Activated naive CD8-positive, alpha-beta T cell treated with anti-CD3 and anti-CD28 coated beads, Interleukin-2, amount 50 U/mL, for 24 hours (primary cell): Measurements from ENCODE around the gene ITGB3.

Experiments used
- ATAC-seq: fragments of 150-1000 bp; cut with Tn5 transposase; one replicate; pipeline ENCODE4 v1.10.0; 2021
- DNase-seq: peaks from one replicate; pipeline ENCODE4 v3.0.0; 2021
- H3K27ac Mint-ChIP-seq: one replicate; pipeline ENCODE4 v1.8.0; 2021; ENCODE audit warnings: mild to moderate bottlenecking, mixed read lengths
- H3K27me3 Mint-ChIP-seq: one replicate; pipeline ENCODE4 v1.8.0; 2021; ENCODE audit warnings: mixed read lengths
- H3K36me3 Mint-ChIP-seq: one replicate; pipeline ENCODE4 v1.8.0; 2021; ENCODE audit warnings: low read depth, mixed read lengths
- H3K4me1 Mint-ChIP-seq: one replicate; pipeline ENCODE4 v1.8.0; 2021; ENCODE audit warnings: mixed read lengths
- H3K4me3 Mint-ChIP-seq: one replicate; pipeline ENCODE4 v1.8.0; 2021; ENCODE audit warnings: mild to moderate bottlenecking, moderate library complexity, mixed read lengths
- H3K9me3 Mint-ChIP-seq: one replicate; pipeline ENCODE4 v1.8.0; 2021; ENCODE audit warnings: mixed read lengths

The ITGB3 gene

GRCh38 chr17:47270946-47271705 is 17.5 kb downstream of the ITGB3 start:
- no peaks in the 10 kb centered on the region for H3K36me3 Mint-ChIP-seq
- DNase-seq (no peak), ATAC-seq (no peak)
- no peaks in the 10 kb centered on the region for H3K27me3 Mint-ChIP-seq
- H3K27ac Mint-ChIP-seq, result no peak overlapping the region
- H3K9me3 Mint-ChIP-seq, result peaks cover 9% of the 10 kb centered on the region
- no peak overlapping the region for H3K4me3 Mint-ChIP-seq
- H3K4me1 Mint-ChIP-seq, result peaks cover 1% of the 10 kb centered on the region

- no peak overlapping the region for H3K4me3 Mint-ChIP-seq
Measured at GRCh38 chr17:47272491-47272890, 18.9 kb downstream of the ITGB3 start.

GRCh38 chr17:47273245-47273644 is 19.6 kb downstream of the ITGB3 start:
- Mint-ChIP-seq H3K27ac (no peak overlapping the region), H3K4me1 (peaks cover 1% of the 10 kb centered on the region), H3K36me3 (no peaks in the 10 kb centered on the region), H3K9me3 (peaks cover 7% of the 10 kb centered on the region), H3K27me3 (no peaks in the 10 kb centered on the region), H3K4me3 (no peak overlapping the region)
- no peak for ATAC-seq
- DNase-seq, result no peak

More at GRCh38 chr17:47272491-47272890, 18.9 kb downstream of the ITGB3 start:
- H3K36me3 Mint-ChIP-seq, result no peaks in the 10 kb centered on the region
- no peaks in the 10 kb centered on the region for H3K27me3 Mint-ChIP-seq
- H3K4me1 Mint-ChIP-seq, result peaks cover 1% of the 10 kb centered on the region
- ATAC-seq, result no peak
- no peak overlapping the region for H3K27ac Mint-ChIP-seq
- H3K9me3 Mint-ChIP-seq, result peaks cover 9% of the 10 kb centered on the region
- no peak for DNase-seq

DNA sequence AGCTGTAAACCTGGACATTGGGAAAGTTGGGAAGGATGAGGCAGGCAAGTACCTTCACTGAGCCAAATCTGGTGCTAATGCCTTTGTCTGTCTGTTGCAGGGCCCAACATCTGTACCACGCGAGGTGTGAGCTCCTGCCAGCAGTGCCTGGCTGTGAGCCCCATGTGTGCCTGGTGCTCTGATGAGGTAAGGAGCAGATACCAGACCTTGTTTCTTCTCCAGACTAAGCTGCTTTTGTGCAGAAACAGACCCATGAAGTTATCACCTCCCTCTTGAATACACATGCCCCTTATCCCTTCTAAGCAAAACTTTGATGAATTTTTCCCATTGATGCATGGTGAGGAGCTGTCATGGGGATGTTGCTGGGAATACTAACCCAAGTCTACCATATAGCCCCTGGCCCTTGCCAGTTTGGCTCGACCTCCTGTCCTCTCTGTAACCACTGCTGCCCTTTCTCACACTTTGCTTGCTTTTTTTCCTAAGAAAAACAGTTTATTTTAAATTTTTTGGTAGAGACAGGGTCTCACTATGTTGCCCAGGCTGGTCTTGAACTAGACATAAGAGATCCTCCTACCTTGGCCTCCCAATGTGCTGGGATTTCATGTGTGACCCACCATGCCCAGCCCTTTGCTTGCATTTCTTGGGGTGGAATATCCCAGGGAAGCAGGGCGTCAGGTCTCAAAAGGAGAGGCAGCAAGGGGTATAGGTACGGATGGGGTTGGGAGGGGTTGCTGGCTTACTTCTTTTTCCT is 20.9 kb downstream of the ITGB3 start:
- Mint-ChIP-seq H3K36me3 (no peaks in the 10 kb centered on the region), H3K4me1 (peaks cover 10% of the 10 kb centered on the region), H3K27me3 (no peaks in the 10 kb centered on the region), H3K4me3 (no peak overlapping the region), H3K27ac (no peak overlapping the region), H3K9me3 (peaks cover 1% of the 10 kb centered on the region)
- ATAC-seq (no peak), DNase-seq (no peak)

GRCh38 chr17:47275245-47275984 is 21.8 kb downstream of the ITGB3 start:
- Mint-ChIP-seq H3K36me3 (no peaks in the 10 kb centered on the region), H3K27me3 (no peaks in the 10 kb centered on the region), H3K27ac (no peak overlapping the region), H3K4me1 (peaks cover 12% of the 10 kb centered on the region), H3K4me3 (no peak overlapping the region), H3K9me3 (no peaks in the 10 kb centered on the region)
- no peak for ATAC-seq
- DNase-seq, result no peak

DNA sequence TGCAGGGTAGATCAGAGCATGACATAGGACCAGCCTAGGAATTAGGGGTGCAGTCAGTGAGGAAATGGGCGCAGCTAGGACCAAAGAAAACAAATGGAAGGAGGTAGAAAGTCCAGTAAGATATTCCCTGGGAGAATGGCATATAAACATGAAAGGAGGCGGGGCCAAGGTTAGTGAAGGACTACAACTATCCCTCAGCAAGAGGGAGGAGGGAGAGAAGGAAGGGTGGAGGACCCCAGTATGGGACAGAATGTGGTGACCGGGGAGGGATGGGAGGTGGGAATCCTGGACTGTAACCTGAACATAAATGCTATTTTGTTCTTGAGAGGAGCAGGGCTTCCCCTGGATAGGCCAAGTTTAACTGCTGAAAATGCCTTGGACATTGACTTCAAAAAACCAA is 22.8 kb downstream of the ITGB3 start:
- no peaks in the 10 kb centered on the region for H3K36me3 Mint-ChIP-seq

DNA sequence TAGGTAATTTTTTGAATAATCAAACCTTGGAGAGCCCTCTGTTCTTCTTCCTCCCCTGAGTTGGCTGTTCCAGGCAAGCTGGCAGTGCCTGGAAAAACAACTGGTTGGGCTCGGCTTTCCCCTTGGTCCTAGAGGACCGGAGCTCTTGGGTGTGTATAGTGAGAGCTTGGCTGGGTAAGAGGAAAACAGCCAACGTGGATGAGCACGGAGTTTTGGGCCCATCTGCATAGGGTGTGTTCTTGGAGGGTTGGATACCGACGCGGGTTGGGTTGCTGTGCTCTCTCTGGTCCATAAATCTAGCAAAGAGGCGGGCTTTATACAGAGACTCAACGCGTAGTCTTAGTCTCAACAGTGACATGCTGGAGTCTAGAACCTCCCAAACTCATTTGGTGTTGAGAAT is 23.2 kb downstream of the ITGB3 start:
- Mint-ChIP-seq H3K4me3 (no peak overlapping the region), H3K27ac (no peak overlapping the region), H3K4me1 (peaks cover 12% of the 10 kb centered on the region), H3K27me3 (no peaks in the 10 kb centered on the region), H3K9me3 (no peaks in the 10 kb centered on the region), H3K36me3 (no peaks in the 10 kb centered on the region)
- DNase-seq, result no peak
- ATAC-seq, result no peak

More for the DNA sequence above, 22.8 kb downstream of the ITGB3 start:
- no peak for ATAC-seq
- Mint-ChIP-seq H3K4me1 (peaks cover 12% of the 10 kb centered on the region), H3K4me3 (no peak overlapping the region), H3K9me3 (no peaks in the 10 kb centered on the region), H3K27me3 (no peaks in the 10 kb centered on the region), H3K27ac (no peak overlapping the region)
- no peak for DNase-seq

GRCh38 chr17:47277921-47278320 is 24.3 kb downstream of the ITGB3 start:
- Mint-ChIP-seq H3K4me1 (peaks cover 12% of the 10 kb centered on the region), H3K9me3 (no peaks in the 10 kb centered on the region), H3K27me3 (no peaks in the 10 kb centered on the region), H3K36me3 (no peaks in the 10 kb centered on the region), H3K27ac (no peak overlapping the region), H3K4me3 (no peak overlapping the region)
- ATAC-seq, result no peak
- DNase-seq, result no peak

GRCh38 chr17:47278561-47278960 is 24.9 kb downstream of the ITGB3 start:
- H3K4me3 Mint-ChIP-seq, result no peak overlapping the region
- H3K9me3 Mint-ChIP-seq, result no peaks in the 10 kb centered on the region
- H3K27me3 Mint-ChIP-seq, result no peaks in the 10 kb centered on the region
- H3K36me3 Mint-ChIP-seq, result no peaks in the 10 kb centered on the region
- peaks cover 12% of the 10 kb centered on the region for H3K4me1 Mint-ChIP-seq
- ATAC-seq (no peak), DNase-seq (no peak)
- H3K27ac Mint-ChIP-seq, result no peak overlapping the region

- Mint-ChIP-seq H3K36me3 (no peaks in the 10 kb centered on the region), H3K27me3 (no peaks in the 10 kb centered on the region), H3K9me3 (no peaks in the 10 kb centered on the region), H3K27ac (no peak overlapping the region), H3K4me3 (no peak overlapping the region), H3K4me1 (peaks cover 12% of the 10 kb centered on the region)
- ATAC-seq, result no peak
- DNase-seq, result no peak
Measured at GRCh38 chr17:47279062-47279801, 25.6 kb downstream of the ITGB3 start.

DNA sequence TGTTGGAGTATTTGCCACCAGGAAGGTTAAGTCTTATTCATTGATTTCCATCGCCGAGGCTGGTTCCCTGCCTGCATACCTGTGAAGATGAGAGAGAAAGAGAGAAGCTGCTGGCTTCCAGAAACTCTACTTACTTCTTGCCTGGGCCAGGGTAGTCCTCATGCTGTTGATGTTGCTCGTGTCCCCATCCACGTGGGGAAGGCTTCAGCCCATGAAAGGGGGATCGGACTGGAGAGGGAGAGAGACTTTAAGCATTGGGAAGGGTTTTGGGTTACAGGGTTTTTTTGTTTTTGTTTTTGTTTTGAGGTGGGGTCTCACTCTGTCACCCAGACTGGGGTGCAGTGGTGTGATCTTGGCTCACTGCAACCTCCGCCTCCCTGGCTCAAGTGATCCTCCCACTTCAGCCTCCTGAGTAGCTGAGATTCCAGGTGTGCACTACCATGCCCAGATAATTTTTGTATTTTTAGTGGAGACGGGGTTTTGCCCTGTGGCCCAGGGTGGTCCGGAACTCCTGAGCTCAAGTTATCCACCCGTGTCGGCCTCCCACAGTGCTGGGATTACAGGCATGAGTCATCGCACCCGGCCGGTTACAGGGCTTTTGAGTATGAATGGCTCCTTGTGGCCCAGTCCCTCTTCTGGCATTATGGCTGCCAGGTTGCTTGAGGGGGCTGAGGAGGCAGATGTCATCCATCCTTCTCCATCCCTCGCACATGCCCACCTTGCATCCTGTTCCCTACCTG is 26.6 kb downstream of the ITGB3 start:
- Mint-ChIP-seq H3K27me3 (no peaks in the 10 kb centered on the region), H3K9me3 (no peaks in the 10 kb centered on the region), H3K27ac (no peak overlapping the region), H3K4me3 (no peak overlapping the region), H3K36me3 (no peaks in the 10 kb centered on the region), H3K4me1 (peaks cover 11% of the 10 kb centered on the region)
- ATAC-seq (no peak), DNase-seq (no peak)

- DNase-seq (no peak), ATAC-seq (no peak)
- peaks cover 13% of the 10 kb centered on the region for H3K4me1 Mint-ChIP-seq
- H3K27ac Mint-ChIP-seq, result no peak overlapping the region
- H3K27me3 Mint-ChIP-seq, result no peaks in the 10 kb centered on the region
- no peaks in the 10 kb centered on the region for H3K9me3 Mint-ChIP-seq
- no peaks in the 10 kb centered on the region for H3K36me3 Mint-ChIP-seq
- H3K4me3 Mint-ChIP-seq, result no peak overlapping the region
Measured at GRCh38 chr17:47281216-47281615, 27.6 kb downstream of the ITGB3 start.

GRCh38 chr17:47285003-47285402 is 31.4 kb downstream of the ITGB3 start:
- Mint-ChIP-seq H3K4me3 (no peak overlapping the region), H3K27ac (no peak overlapping the region), H3K36me3 (no peaks in the 10 kb centered on the region), H3K9me3 (no peaks in the 10 kb centered on the region), H3K27me3 (no peaks in the 10 kb centered on the region), H3K4me1 (peaks cover 3% of the 10 kb centered on the region)
- DNase-seq, result no peak
- ATAC-seq, result no peak
